Erythroblast (primary cell): Measurements from ENCODE around the gene VSIR.

Experiments used
- GATA1 ChIP-seq: IDR thresholded peaks from 2 replicates; pipeline ENCODE4 v1.6.1; 2011; ENCODE audit warnings: low read depth, mild to moderate bottlenecking, control low read depth, low read length, moderate library complexity
- POLR2A ChIP-seq: IDR thresholded peaks from 2 replicates; pipeline ENCODE4 v1.6.1; 2011; ENCODE audit warnings: mild to moderate bottlenecking, low read length

GRCh38 chr10:71783917-71784678 lies 10.8 kb upstream of the VSIR start:
- no peak for TF ChIP-seq POLR2A
- TF ChIP-seq GATA1: no peak
